ENCODE data around the gene SERINC5.
"Not testable (repeated sequence)": the region's sequence is repeated elsewhere in the genome, so short reads cannot be mapped to it uniquely, and the experiment has no call there.

The SERINC5 gene

DNA sequence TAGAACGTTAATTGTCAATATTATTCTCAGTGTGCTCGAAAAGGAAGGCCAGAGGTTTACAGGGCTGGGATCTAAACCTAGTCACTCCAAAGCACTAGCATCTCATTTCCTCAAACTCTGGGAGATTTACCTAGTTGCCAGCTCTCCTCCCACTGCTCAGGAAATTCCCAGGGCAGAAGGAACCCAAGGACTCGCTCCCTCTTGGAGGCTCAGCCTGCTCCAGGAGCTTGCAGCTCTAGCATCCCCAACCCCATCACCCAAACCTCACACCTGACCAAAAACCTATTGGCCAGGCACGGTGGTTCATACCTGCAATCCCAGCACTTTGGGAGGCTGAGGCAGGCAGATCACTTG lies 26.0 kb downstream of the SERINC5 start:
- no peak for FAIRE-seq
- DNase-seq (ENCODE audit: low spot score) = no peak

DNA sequence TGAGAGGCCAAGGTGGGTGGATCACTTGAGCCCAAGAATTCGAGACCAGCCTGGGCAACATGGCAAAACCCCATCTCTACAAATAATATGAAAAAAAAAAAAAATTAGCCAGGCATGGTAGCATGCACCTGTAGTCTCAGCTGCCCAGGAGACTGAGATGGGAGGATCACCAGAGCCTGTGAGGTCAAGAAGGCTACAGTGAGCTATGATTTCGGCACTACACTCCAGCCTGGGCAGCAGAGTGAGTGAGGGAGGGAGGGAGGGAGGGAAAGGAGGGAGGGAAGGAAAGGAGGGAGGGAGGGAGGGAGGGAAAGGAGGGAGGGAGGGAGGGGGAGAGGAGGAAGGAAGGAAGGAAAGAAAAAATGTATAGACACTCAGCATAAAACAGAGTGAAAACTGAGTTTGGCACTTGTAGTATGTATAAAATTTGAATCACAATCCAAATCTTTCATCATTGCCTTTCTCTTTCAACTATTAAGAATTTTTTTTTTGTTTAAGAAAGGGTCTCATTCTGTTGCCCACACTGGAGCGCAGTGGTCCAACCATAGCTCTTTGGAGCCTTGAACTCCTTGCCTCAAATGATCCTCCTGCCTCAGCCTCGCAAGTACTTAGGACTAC lies 27.8 kb downstream of the SERINC5 start:
- no peak for FAIRE-seq
- DNase-seq (ENCODE audit: low spot score) = no peak

DNA sequence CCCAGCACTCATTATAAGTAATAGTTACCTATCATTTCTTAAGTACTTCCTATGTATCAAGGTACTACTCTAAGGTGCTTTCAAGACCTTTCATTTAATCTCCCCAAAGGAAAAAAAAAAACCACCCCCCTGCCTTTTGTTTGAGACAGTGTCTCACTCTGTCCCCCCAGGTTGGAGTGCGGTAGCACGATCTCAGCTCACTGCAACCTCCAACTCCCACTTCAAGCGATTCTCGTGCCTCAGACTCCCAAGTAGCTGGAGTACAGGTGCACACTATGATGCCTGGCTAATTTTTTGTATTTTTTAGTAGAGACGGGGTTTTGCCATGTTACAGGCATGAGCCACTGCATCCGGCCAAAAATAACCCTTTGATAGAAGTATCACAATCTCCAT lies 29.9 kb downstream of the SERINC5 start:
- FAIRE-seq = no peak
- DNase-seq (ENCODE audit: low spot score) = no peak

DNA sequence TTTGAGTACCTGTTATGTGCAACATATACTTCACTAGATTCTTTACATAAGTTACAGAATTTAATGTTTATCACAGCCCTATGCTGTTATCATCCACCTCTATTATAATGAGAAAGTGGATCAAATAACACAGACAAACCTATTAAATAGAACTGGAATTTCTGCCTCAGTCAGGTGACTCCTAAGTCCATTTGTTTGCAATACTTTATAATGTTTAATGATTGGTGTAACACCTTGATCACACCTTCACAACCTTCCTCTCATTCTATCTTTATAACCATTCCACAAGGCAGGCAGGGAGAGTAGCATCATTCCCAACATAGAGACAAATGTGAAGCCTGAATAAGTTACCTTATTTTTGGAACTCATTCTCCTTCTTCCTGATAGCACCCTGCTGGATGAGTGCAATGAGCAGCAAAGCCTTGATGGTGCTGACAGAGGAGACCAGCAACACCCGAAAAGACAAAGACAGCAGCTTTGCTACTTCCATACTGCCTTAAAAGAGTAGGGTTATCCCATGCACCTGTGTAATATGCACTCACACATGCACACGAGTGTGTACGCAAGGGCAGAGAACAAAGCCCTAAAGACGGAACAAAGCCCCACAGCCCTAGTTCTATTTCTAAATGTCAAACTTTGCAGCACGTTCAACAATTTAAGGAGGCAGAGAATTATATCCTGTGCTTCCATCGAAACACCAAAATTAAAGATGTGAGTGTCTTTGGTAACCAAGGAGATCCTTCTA lies 30.5 kb downstream of the SERINC5 start:
- no peak for DNase-seq (ENCODE audit: low spot score)
- FAIRE-seq = no peak

DNA sequence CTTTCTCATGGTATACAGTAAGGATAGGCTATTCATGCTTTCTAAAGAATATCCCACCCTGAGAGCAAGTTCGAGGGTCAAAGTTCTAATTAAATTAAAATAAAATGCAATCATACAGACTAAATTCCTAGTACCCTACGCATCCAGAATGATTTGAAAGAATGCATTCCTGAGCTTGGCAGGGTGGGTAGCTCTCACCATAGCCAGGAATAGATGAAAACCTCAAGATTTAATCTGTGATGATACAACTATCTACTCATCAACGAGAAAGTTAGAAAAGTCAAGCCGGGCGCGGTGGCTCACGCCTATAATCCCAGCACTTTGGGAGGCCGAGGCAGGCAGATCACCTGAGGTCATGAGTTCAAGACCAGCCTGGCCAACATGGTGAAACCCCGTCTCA lies 32.3 kb downstream of the SERINC5 start:
- DNase-seq (ENCODE audit: low spot score) = no peak
- FAIRE-seq = no peak

DNA sequence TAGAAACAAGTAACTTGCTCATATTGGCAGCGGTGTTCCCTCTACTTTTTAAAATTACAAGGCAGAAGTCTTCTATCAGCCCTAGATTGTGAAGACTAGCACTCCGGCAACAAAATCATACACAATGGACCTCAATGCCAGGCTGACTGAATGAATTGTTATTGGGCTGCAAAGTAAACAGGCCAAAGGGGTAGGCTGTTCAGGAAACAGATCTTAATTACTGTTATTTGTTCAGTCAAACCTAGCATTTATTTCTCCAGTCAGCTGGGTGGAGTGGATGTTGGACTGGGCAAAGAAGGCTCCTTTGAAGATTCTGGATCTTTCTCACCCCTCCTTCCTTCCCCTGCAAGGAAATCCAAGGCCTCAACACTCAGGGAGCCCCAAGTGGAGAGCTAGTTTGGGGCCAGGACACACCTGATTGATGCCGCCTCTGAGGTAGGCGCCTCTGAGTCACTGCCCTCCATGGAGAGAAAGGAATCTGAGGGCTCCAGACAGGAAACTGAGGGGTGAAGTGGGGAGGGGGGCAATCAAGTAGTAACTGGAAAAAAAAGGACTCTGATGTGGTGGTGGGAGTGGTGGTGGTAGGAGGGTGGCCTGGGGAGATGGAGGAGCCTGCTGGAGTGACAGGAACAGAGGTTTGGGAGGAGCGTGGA lies 35.5 kb downstream of the SERINC5 start:
- no peak for FAIRE-seq

DNA sequence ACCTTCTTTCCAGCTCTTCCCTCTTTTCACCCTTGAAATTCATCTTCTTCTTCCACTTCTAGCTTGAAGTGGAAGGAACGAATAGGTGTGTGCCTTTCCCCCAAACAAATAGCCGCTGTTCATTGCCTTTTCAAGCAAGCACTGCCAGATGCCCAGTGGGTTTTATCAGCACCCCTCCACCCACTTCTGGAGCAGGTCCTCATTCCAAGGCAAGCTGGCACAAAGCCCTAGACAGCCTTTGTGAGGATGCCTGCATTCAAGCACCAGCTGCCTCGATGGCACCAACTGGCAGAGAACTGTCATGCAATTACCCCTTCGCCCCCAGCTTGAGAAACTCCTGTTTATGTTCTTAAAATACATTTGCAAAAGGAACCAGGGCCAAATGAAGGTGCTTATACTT lies 36.5 kb downstream of the SERINC5 start:
- no peak for FAIRE-seq
- DNase-seq (ENCODE audit: low spot score) = no peak

More for the DNA sequence above, 35.5 kb downstream of the SERINC5 start:
- no peak for DNase-seq (ENCODE audit: low spot score)

DNA sequence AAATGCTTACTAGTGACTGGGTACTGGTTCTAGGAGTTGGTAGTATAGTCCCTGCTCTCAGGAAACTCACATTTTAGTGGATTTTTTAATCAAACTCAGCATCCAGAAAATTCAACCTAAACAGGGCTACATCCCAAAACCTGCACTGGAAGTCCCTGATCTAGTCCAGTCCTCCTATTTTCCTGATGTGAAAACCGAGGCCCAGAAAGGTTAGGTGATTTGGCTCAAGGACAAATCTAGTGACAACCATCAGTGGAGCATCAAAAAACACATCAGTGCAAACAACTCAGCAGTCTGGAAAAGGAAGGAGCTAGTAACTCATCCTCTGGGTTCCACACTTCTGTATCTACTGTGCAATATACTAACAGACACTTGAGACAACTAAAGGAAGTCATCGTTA lies 38.2 kb downstream of the SERINC5 start:
- no peak for DNase-seq (ENCODE audit: low spot score)
- no peak for FAIRE-seq

DNA sequence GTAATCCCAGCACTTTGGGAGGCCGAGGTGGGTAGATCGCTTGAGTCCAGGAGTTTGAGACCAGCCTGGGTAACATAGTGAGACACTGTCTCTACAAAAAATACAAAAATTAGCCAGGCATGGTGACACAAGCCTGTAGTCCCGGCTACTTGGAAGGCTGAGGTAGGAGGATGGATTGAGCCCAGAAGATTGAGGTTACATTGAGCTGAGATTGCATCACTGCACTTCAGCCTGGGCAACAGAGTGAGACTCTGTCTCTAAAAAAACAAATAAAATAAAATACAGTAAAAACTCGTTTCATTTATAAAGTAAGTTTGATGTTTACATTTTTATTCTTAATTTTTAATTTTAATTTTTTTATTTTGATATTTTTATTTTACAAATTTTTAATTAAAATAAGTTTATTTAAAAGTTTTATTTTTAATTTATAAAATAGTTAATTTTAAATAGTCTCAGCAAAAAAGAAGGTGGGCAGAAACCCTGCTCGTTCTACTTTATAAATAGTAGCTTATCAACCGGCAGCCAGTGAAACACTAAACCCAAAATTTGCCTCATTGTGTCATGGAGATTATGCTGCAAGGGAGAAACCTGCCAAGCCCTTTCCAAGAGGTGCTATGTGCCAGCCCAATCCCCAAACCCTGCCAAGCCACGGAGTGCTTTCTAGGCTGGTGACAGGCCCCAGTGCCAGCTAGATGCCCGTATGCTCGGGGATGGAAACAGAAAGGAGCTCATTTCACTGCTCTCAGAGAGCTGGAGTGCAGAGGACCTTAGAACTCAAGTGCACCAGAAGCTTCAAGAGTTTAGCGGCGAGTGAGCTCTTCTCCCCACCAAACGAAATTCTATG lies 38.9 kb downstream of the SERINC5 start:
- DNase-seq (ENCODE audit: low spot score) (no peak), FAIRE-seq (no peak)

DNA sequence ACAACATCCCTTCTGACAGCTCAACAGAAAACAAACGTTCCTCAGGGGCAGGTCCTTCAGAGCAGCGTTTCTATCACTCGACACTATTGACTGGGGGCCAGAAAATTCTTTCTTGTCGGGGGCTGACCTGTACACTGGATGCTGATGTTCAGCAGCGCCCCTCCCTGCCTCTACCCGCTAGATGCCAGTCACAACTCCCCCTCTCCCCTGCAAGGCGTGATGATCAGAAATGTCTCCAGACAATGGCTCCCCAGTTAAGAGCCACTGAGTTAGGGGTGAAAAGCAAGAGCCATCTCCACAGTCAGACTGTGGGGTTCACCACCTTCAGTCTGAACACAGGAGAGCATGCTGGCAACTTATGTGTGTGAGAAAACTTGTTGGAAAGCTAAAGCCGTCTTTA lies 39.8 kb downstream of the SERINC5 start:
- no peak for DNase-seq (ENCODE audit: low spot score)
- FAIRE-seq = no peak

DNA sequence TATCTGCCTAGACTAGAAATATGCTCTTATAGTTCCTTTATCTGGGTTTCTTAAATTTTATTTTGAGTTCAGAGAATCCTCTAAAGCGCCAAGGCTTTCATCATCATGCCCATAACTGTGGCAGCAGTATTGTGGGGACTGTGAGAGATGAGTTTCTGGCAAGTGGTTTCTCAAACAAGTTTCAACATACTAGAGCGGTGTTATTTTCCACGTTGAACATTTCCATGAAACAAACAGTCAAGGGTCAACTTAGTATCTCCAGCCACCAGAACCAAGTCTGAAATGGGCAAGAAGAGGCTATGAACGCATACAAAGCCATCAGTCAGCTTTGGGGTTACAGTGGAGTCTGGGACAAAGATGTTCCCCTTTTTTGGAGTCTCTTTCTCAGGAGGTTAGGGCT lies 40.3 kb downstream of the SERINC5 start:
- DNase-seq (ENCODE audit: low spot score) = no peak
- FAIRE-seq = no peak

DNA sequence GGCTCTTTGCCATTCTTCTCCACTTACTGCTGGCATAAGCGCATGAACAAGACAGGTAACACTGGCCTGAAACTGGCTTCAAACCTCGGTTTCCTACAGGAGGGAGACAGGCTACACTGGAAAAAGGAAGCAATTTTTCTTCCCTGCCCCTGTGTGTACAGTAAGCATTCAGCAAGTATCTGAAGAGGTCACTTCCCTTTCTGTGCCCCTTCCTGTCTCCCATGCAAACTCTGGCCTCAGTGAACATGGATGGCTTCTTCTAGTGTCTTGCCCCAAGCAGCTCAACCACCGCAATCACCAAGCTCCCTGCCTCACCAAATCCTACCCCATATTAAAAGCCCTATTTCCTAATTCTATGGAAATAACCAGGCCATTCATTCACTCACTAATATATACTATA lies 42.4 kb downstream of the SERINC5 start:
- FAIRE-seq (no peak), DNase-seq (ENCODE audit: low spot score) (no peak)

DNA sequence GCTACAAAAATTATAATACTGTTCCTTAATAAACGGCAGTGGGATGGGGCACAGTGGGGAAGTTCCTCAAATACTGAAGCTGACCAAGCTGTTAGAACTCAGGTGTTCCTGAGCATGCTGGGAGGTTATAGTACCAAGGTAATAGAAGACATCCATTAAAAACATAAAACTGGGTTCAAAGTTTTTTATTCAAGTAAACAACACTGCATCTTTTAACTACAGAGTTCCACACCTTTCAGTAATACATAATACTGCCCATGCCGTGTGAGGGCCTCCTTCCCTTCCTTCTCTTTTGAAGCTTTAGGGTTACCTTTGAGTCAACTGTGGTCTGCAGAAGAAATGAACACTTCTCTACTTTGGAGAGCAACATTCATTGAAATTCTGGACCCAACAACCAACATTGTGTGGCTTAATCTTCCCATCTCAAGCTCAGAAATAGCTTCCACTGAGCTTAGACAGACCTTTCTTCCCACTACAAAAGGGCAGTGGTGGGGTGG lies 43.6 kb downstream of the SERINC5 start:
- no peak for FAIRE-seq
- DNase-seq (ENCODE audit: low spot score) = no peak

DNA sequence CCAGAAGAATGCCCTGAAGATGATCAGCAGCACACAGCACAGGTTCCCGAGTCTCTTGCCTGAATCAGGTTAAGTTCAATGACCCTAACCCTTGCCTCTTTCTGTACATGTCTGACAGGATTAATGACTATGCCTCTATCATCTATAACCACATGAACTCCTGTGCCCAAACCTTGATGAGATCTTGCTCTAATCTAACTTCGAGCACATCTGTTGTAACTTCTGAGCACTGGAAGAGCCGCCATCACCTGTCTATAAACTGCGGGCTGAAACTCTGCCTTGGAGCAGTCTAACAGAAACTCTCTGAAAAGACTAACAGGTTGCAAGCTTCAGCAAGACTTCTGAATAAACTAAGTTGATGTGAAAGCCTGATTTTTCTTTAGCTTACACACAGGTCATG lies 44.5 kb downstream of the SERINC5 start:
- DNase-seq (ENCODE audit: low spot score) (no peak), FAIRE-seq (no peak)

DNA sequence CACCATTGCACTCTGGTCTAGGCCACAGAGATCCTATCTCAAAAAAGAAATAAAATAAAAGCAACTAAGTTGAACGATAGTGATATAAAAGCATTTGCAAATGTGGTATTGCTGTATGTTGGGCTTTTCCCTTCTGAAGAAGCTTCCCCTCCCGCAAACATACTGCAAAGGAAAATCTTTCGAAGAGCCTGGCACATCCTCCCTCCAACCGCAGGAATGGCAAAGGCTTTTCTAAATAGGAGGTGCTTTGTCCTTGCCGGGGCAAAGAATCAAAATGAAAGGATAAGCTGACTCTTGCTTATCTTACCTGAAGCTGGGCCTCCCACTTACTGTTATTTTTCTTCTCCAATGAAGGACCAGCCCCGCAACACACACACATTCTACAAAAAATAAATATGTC lies 45.8 kb downstream of the SERINC5 start:
- DNase-seq (ENCODE audit: low spot score) (no peak), FAIRE-seq (no peak)

DNA sequence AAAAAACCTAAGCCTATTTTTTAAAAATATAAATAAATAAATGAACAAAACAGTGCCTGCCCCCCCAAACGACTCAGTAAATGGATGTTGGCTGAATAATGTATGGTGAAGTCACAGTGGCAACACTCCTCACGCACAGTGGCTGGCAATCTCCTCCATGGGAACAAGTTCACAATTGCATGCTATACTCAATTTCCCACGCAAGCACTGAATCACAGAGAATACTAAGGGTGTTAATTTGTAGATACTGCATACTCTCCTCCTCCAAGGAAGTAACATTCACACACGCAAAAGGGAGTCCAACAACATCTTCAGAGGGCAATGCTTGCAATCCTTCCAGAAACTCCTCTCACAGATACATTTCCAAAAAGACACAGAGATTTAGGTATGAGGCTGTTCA lies 47.5 kb downstream of the SERINC5 start:
- DNase-seq (ENCODE audit: low spot score) (no peak), FAIRE-seq (no peak)

DNA sequence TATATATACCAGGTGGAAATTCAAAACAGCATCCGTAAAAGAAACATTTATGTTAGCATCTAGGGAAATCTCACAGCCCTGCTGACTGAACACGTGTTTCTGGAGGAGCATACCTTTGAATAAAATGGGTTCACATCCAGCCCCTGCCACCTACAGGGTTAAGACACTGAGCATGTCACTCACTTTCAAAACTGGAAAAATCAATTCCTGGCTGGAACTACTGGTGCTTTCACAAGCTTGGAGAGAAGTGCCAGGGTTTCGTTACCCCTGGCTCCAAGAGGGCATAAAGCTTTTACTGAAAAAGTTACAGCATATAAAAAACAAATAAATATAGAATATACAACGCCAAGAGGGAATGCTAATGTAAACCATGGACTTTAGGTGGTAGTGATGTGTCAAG lies 48.0 kb downstream of the SERINC5 start:
- FAIRE-seq = no peak

DNA sequence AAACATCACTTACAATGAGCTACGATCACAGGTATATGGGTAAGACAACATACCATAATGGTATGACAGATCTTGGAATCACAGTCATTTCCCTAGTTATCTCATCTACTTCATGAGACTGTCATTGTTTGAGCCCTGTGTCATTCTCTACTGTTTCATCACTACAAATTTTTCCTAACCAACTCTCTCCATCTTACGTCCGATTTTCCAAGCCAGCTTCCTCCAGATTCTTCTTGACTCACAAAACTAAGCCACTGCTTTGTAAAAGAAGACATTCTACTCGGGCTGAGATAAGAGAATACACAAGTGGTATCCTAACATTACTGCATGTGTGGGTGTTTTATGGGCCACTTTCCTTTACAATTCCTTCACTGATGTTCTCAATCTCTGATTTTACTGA lies 49.6 kb downstream of the SERINC5 start:
- FAIRE-seq = no peak
- DNase-seq (ENCODE audit: low spot score) = no peak

More for the DNA sequence above, 48.0 kb downstream of the SERINC5 start:
- DNase-seq (ENCODE audit: low spot score) = no peak

DNA sequence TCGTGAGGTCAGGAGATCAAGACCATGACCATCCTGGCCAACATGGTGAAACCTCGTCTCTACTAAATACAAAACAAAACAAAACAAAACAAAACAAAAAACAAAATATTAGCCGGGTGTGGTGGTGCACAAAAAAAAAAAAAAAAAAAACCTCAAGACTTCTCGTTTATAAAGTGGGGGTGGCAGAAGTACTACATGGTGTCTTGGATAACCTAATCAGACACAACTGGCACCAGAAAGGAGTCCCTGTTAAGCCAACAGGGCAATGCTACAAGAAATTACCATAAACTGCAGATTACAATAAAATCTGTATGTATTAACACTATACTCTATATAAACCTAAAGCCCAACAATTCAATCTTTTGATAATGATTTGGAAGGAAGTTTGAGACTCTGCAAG lies 50.0 kb downstream of the SERINC5 start:
- no peak for DNase-seq (ENCODE audit: low spot score)
- no peak for FAIRE-seq

DNA sequence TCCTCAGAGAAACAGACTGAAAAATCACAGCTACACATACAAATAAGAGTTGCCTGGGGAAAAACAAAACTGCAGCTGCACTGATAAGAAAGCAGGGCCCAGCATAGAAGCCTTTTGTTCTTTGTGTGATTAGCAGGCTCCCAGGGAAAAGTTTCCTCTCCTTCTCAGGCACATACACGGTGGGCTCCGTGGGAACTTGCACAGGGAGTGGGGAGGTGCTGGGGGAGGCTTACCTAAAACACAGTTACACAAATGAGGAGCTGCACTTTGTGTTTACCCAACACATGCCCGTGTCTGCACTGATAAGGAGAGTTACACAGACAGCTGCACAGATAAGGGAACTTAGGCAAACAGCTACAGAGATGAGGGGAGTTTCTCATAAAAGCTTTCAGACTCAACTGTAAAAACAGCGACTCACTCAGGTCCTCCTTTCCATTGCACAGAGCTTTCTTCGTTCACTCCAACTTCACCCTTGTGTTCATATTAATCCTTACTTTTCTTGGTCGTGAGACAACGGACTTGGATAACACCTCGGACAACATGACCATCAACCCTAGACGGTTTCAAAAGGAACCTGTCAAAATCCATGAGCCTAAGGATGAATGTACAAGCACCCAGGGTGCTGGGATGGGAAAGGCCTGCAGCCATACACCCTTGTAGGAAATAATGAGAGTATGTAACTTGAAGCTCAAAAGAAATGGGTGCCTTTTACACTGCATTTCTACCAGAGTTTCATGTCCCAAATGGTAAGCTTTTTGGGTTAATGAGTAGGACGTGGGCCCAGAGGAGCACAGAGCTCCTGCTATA lies 50.8 kb downstream of the SERINC5 start:
- FAIRE-seq (no peak), DNase-seq (ENCODE audit: low spot score) (no peak)

DNA sequence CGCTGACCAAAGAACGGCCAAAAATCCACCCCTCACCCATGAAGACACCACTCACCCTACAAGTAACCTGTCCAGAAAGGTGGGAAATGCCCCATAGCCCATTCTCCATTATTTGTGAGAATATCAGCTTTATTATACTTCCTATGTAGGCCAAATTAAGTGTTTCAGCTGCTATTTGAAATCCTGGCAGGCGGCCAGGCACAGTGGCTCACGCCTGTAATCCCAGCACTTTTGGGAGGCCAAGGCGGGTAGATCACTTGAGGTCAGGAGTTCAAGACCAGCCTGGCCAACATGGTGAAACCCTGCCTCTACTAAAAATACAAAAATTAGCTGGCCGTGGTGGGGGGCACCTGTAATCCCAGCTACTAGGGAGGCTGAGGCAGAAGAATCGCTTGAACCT lies 54.1 kb downstream of the SERINC5 start:
- not testable (repeated sequence) for DNase-seq (ENCODE audit: low spot score); FAIRE-seq

All from RCC 7860 (cell line).